CD14-positive monocyte (primary cell): ENCODE results near the gene CDK17. TPM values are rescaled to one million over a fixed set of nuclear protein-coding genes. Genes with fewer than 3 reads are reported as not detected.
"Not testable (repeated sequence)": the region's sequence is repeated elsewhere in the genome, so short reads cannot be mapped to it uniquely, and the experiment has no call there.

Experiments
- DNase-seq, 3 donors: peaks; one replicate each; pipeline ENCODE4 v3.0.0-alpha.2; 2011 to 2022
- H2AFZ ChIP-seq: 2 replicates; pipeline ENCODE4 v1.6.0; 2012; ENCODE audit warnings: mild to moderate bottlenecking, low read depth, low read length, inconsistent platforms; ENCODE audit not compliant: insufficient read depth, poor library complexity, severe bottlenecking
- H3K27ac ChIP-seq, 2 donors: 1 replicate in 1 of 2; 2 replicates in 1 of 2; pipeline ENCODE4 v1.5.1; 2012 to 2013; ENCODE audit warnings: low read length in 2 of 2, control low read depth in 1 of 2, inconsistent platforms in 1 of 2, low read depth in 1 of 2, mild to moderate bottlenecking in 1 of 2
- H3K27me3 ChIP-seq, 2 donors: one replicate each; pipeline versions ENCODE4 v1.6.0 to v1.6.1; 2011 to 2013; ENCODE audit warnings: low read length in 2 of 2; ENCODE audit not compliant: control insufficient read depth in 2 of 2, insufficient read depth in 2 of 2
- H3K36me3 ChIP-seq, 2 donors: replicated peaks in 1 of 2; 1 replicate in 1 of 2; 2 replicates in 1 of 2; pipeline versions ENCODE4 v1.5.1 to v1.6.1; 2012 to 2013; ENCODE audit warnings: low read length in 2 of 2, control low read depth in 1 of 2, inconsistent platforms in 1 of 2, mild to moderate bottlenecking in 1 of 2; ENCODE audit not compliant: insufficient read depth in 2 of 2, control insufficient read depth in 1 of 2
- H3K4me1 ChIP-seq, 2 donors: 1 replicate in 1 of 2; 2 replicates in 1 of 2; pipeline versions ENCODE4 v1.5.1 to v1.6.1; 2012 to 2013; ENCODE audit warnings: low read length in 2 of 2, control low read depth in 1 of 2, inconsistent platforms in 1 of 2, mild to moderate bottlenecking in 1 of 2, moderate library complexity in 1 of 2; ENCODE audit not compliant: insufficient read depth in 2 of 2, control insufficient read depth in 1 of 2
- H3K4me2 ChIP-seq: replicated peaks from 2 replicates; pipeline ENCODE3; 2012; ENCODE audit warnings: low read length, moderate library complexity, mild to moderate bottlenecking; ENCODE audit not compliant: poor library complexity, severe bottlenecking; ENCODE audit errors: extremely low read depth
- H3K4me3 ChIP-seq, 3 experiments: fragments of 200-600 bp in 1 of 3; sonication (generic) in 1 of 3; replicated peaks in 1 of 3; 1 replicate in 2 of 3; 2 replicates in 1 of 3; pipeline ENCODE4 v1.5.1; 2011 to 2013; ENCODE audit warnings: low read length in 3 of 3, mild to moderate bottlenecking in 3 of 3, control low read depth in 2 of 3, low read depth in 2 of 3, inconsistent platforms in 1 of 3, moderate library complexity in 1 of 3
- H3K79me2 ChIP-seq: 2 replicates; pipeline ENCODE4 v1.6.0; 2012; ENCODE audit warnings: mild to moderate bottlenecking, control low read depth, inconsistent platforms, low read length, moderate library complexity; ENCODE audit not compliant: insufficient read depth
- H3K9ac ChIP-seq: 2 replicates; pipeline ENCODE4 v1.6.0; 2017; ENCODE audit warnings: low read length, mild to moderate bottlenecking; ENCODE audit not compliant: insufficient read depth, poor library complexity, severe bottlenecking
- H3K9me3 ChIP-seq, 2 donors: replicated peaks in 1 of 2; 1 replicate in 1 of 2; 2 replicates in 1 of 2; pipeline versions ENCODE4 v1.5.1 to v1.6.1; 2012 to 2013; ENCODE audit warnings: low read length in 2 of 2, control low read depth in 1 of 2; ENCODE audit not compliant: control insufficient read depth in 1 of 2, insufficient read depth in 1 of 2
- H4K20me1 ChIP-seq: 2 replicates; pipeline ENCODE4 v1.6.0; 2012; ENCODE audit warnings: mild to moderate bottlenecking, low read length, control low read depth, moderate library complexity; ENCODE audit not compliant: insufficient read depth
- H3K27ac Mint-ChIP-seq, 7 donors: one replicate each; pipeline ENCODE4 v1.8.0; 2020; ENCODE audit warnings: mild to moderate bottlenecking in 7 of 7, mixed read lengths in 7 of 7, moderate library complexity in 6 of 7, inconsistent platforms in 2 of 7
- H3K27me3 Mint-ChIP-seq, 3 donors: one replicate each; pipeline ENCODE4 v1.8.0; 2021 to 2022; ENCODE audit warnings: low read depth in 3 of 3, mild to moderate bottlenecking in 3 of 3, mixed read lengths in 3 of 3, moderate library complexity in 3 of 3, inconsistent platforms in 1 of 3
- H3K36me3 Mint-ChIP-seq, 2 donors: one replicate each; pipeline ENCODE4 v1.8.0; 2020; ENCODE audit warnings: mixed read lengths in 2 of 2, inconsistent platforms in 1 of 2, mild to moderate bottlenecking in 1 of 2
- H3K4me1 Mint-ChIP-seq: one replicate; pipeline ENCODE4 v1.8.0; 2020; ENCODE audit warnings: mild to moderate bottlenecking, mixed read lengths
- H3K4me3 Mint-ChIP-seq, 2 donors: one replicate each; pipeline ENCODE4 v1.8.0; 2020; ENCODE audit warnings: mild to moderate bottlenecking in 2 of 2, mixed read lengths in 2 of 2, moderate library complexity in 1 of 2
- H3K9me3 Mint-ChIP-seq, 7 donors: one replicate each; pipeline ENCODE4 v1.8.0; 2020 to 2022; ENCODE audit warnings: mixed read lengths in 7 of 7, mild to moderate bottlenecking in 6 of 7, moderate library complexity in 6 of 7, inconsistent platforms in 2 of 7
- CTCF ChIP-seq: fragments of 200-600 bp; IDR thresholded peaks from one replicate; pipeline ENCODE4 v1.8.0; 2022; ENCODE audit warnings: antibody characterized with exemption, mild to moderate bottlenecking
- WGBS: methylation state at CpG from one replicate; pipeline ENCODE4 v1.1.5; 2013; ENCODE audit warnings: missing lambda C conversion rate; ENCODE audit not compliant: insufficient coverage; 5-methylcytosine and 5-hydroxymethylcytosine counted together
- intact Hi-C, 2 donors: fragments of 100-400 bp; cut with micrococcal nuclease; formaldehyde crosslinking; loops; one replicate each; pipeline versions ENCODE4 v1.15.0 to v1.15.1; 2023
- polyA plus RNA-seq, 3 donors: library from polyadenylated mRNA; depleted of rRNA in 1 of 3; unstranded in 2 of 3; stranded (reverse) in 1 of 3; fragments of 300-500 nt in 2 of 3; fragments of >200 nt in 1 of 3; fragmentation: Illumina TruSeq in 2 of 3; gene quantifications; 1 replicate in 2 of 3; 2 replicates in 1 of 3; pipeline ENCODE4 v1.2.3, GENCODE V29; 2012 to 2021

The CDK17 gene
- polyA plus RNA-seq, 3 donors = 3.6 to 6.9 (median 6.4) TPM

- intact Hi-C loops = no loop called here
- no peak overlapping the region for H3K4me3 ChIP-seq
- no peak overlapping the region for H3K4me3 Mint-ChIP-seq
- no peak overlapping the region for H3K4me2 ChIP-seq
- H3K27ac ChIP-seq = no peak overlapping the region
- H3K36me3 Mint-ChIP-seq = peaks cover 2 to 7% of the 10 kb centered on the region in 2 donors
- no peak overlapping the region for H2AFZ ChIP-seq
- no peak for TF ChIP-seq CTCF
- no peak for DNase-seq
- peaks cover 0 to 11% (median 2%) of the 10 kb centered on the region in 7 donors for H3K9me3 Mint-ChIP-seq
- peaks cover 0 to 2% (median 1%) of the 10 kb centered on the region in 3 donors for H3K27me3 Mint-ChIP-seq
- peaks cover 100% of the 10 kb centered on the region for H3K79me2 ChIP-seq
- H3K27me3 ChIP-seq = no peaks in the 10 kb centered on the region
- no peaks in the 10 kb centered on the region for H3K36me3 ChIP-seq
- H3K9me3 ChIP-seq = no peaks in the 10 kb centered on the region
- H3K9ac ChIP-seq = no peak overlapping the region
- H3K4me1 ChIP-seq = peaks cover 8 to 11% of the 10 kb centered on the region in 2 donors
- WGBS = 80% methylated on average over 1 of the region's 4 CpGs
- peaks cover 98% of the 10 kb centered on the region for H4K20me1 ChIP-seq
- H3K27ac Mint-ChIP-seq = no peak overlapping the region
- H3K4me1 Mint-ChIP-seq = peaks cover 39% of the 10 kb centered on the region
These were observed 16.9 kb downstream of the CDK17 start for GRCh38 chr12:96383371-96383770.

- H3K4me2 ChIP-seq, H2AFZ ChIP-seq, DNase-seq, H3K36me3 ChIP-seq, intact Hi-C loops, H3K4me1 ChIP-seq, H3K27ac Mint-ChIP-seq, H3K9me3 ChIP-seq, H3K27me3 ChIP-seq, H3K27me3 Mint-ChIP-seq, H3K27ac ChIP-seq, H3K36me3 Mint-ChIP-seq, H3K4me3 Mint-ChIP-seq, H3K4me3 ChIP-seq, H3K9ac ChIP-seq: not testable (repeated sequence)
- Histone ChIP-seq H3K79me2 (peaks cover 100% of the 10 kb centered on the region), H4K20me1 (peaks cover 97% of the 10 kb centered on the region)
- WGBS = 90% methylated on average over 4 of the region's 4 CpGs
- Mint-ChIP-seq H3K9me3 (peaks cover 0 to 11% (median 2%) of the 10 kb centered on the region in 7 donors), H3K4me1 (peaks cover 42% of the 10 kb centered on the region)
These were observed 20.5 kb downstream of the CDK17 start for GRCh38 chr12:96379743-96380142.
